Ascending aorta (tissue), 2 donors: ENCODE results near the gene CDT1. TPM values are rescaled to one million over a fixed set of nuclear protein-coding genes. Genes with fewer than 3 reads are reported as not detected.

ENCODE experiments used
- DNase-seq, 2 donors: peaks; one replicate each; pipeline ENCODE4 v3.0.0-alpha.2; 2019; ENCODE audit warnings: low spot score in 2 of 2
- H3K27ac ChIP-seq, 2 donors: fragments of 200-600 bp; sonication (generic); one replicate each; pipeline ENCODE4 v1.5.1; 2016 to 2017; ENCODE audit warnings: mild to moderate bottlenecking in 1 of 2
- H3K27me3 ChIP-seq: fragments of 200-600 bp; sonication (generic); one replicate; pipeline ENCODE4 v1.5.1; 2017
- H3K36me3 ChIP-seq, 2 donors: fragments of 200-600 bp; sonication (generic); one replicate each; pipeline ENCODE4 v1.5.1; 2016
- H3K4me1 ChIP-seq, 2 donors: fragments of 200-600 bp; sonication (generic); one replicate each; pipeline ENCODE4 v1.5.1; 2016 to 2017; ENCODE audit warnings: mild to moderate bottlenecking in 1 of 2
- H3K4me3 ChIP-seq, 2 donors: fragments of 200-600 bp; sonication (generic); one replicate each; pipeline ENCODE4 v1.5.1; 2016 to 2017; ENCODE audit warnings: mild to moderate bottlenecking in 1 of 2
- H3K9me3 ChIP-seq, 2 donors: fragments of 200-600 bp; sonication (generic); one replicate each; pipeline ENCODE4 v1.5.1; 2016
- intact Hi-C: fragments of 100-400 bp; cut with DNase I; formaldehyde crosslinking; loops from one replicate; pipeline ENCODE4 v1.15.1; 2023
- total RNA-seq: library from RNA; depleted of rRNA; stranded (reverse); fragments of >200 nt; gene quantifications from one replicate; pipeline ENCODE4 v1.1.0, GENCODE V29; 2016
- TF ChIP-seq, protein P1 (sequence below), 3 experiments: fragments of 200-600 bp in 2 of 3; fragments of 450-650 bp in 1 of 3; sonication (generic) in 2 of 3; IDR thresholded peaks; one replicate each; pipeline ENCODE4 v1.5.1; 2016 to 2019; ENCODE audit warnings: antibody characterized with exemption in 3 of 3, mild to moderate bottlenecking in 1 of 3, moderate library complexity in 1 of 3

Gene CDT1
- total RNA-seq, 1 donor from 2014 or later = not detected

- no peak for DNase-seq
- TF ChIP-seq, protein P1, sequence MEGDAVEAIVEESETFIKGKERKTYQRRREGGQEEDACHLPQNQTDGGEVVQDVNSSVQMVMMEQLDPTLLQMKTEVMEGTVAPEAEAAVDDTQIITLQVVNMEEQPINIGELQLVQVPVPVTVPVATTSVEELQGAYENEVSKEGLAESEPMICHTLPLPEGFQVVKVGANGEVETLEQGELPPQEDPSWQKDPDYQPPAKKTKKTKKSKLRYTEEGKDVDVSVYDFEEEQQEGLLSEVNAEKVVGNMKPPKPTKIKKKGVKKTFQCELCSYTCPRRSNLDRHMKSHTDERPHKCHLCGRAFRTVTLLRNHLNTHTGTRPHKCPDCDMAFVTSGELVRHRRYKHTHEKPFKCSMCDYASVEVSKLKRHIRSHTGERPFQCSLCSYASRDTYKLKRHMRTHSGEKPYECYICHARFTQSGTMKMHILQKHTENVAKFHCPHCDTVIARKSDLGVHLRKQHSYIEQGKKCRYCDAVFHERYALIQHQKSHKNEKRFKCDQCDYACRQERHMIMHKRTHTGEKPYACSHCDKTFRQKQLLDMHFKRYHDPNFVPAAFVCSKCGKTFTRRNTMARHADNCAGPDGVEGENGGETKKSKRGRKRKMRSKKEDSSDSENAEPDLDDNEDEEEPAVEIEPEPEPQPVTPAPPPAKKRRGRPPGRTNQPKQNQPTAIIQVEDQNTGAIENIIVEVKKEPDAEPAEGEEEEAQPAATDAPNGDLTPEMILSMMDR (IDR thresholded peaks at IDR 0.05) = no peak
- peaks cover 0 to 3% of the 10 kb centered on the region in 2 donors for H3K4me1 ChIP-seq
- intact Hi-C loops = no loop called here
- H3K9me3 ChIP-seq = no peaks in the 10 kb centered on the region
- no peaks in the 10 kb centered on the region for H3K27me3 ChIP-seq
- no peak overlapping the region for H3K4me3 ChIP-seq
- no peaks in the 10 kb centered on the region for H3K36me3 ChIP-seq
- no peak overlapping the region for H3K27ac ChIP-seq
These were observed 4.7 kb upstream of the CDT1 start for GRCh38 chr16:88798772-88799455.

DNA sequence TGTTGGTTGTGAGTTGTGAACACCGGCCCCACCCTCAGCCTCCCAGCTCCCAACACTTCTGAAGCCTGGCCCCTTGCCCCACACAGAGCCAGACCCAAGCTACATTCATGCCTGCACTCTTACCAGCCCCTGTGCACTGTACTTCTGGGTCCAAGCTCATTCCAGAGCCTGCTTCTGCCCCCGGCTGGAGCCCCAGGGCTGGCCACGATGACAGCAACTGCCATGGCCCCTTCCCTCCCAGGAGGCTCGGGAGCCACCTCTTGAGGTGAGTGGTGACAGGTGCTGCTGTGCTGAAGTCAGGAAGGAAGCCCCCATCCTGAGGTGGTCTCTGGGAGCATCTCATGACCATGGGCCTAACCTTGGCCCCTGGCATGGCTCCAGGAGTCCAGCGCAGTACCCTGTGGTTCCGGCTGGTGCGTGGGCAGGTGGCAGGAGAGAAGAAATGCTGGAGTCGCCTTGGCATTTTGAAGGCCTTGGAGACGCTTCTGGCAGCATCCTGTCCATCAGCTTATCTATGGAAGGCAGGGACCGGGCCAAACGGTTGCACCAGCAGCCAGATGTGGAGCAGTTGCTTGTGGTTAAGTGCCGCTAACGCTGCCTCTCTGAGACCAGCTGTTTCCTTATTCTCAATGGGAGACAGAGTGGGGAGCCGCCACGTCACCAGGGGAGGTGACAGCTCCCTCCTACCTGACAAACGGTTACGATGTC, 3.9 kb upstream of the CDT1 start:
- DNase-seq = no peak
- Histone ChIP-seq H3K9me3 (no peaks in the 10 kb centered on the region), H3K27ac (no peak overlapping the region), H3K27me3 (no peaks in the 10 kb centered on the region), H3K4me3 (no peak overlapping the region), H3K36me3 (no peaks in the 10 kb centered on the region), H3K4me1 (peaks cover 0 to 11% of the 10 kb centered on the region in 2 donors)
- TF ChIP-seq, protein P1 (IDR thresholded peaks at IDR 0.05) = no peak
- intact Hi-C loops = no loop called here

- Histone ChIP-seq H3K4me1 (peaks cover 0 to 11% of the 10 kb centered on the region in 2 donors), H3K4me3 (no peak overlapping the region), H3K27ac (no peak overlapping the region), H3K9me3 (no peaks in the 10 kb centered on the region), H3K27me3 (no peaks in the 10 kb centered on the region), H3K36me3 (no peaks in the 10 kb centered on the region)
- no peak for DNase-seq
- TF ChIP-seq, protein P1 (IDR thresholded peaks at IDR 0.05) = no peak
- intact Hi-C loops = no loop called here
These were observed 3.4 kb upstream of the CDT1 start for GRCh38 chr16:88800277-88800592.

- Histone ChIP-seq H3K27ac (no peak overlapping the region), H3K27me3 (no peaks in the 10 kb centered on the region), H3K36me3 (peaks cover 8 to 14% of the 10 kb centered on the region in 2 donors), H3K4me3 (peak overlapping the region; percentile 50 to 63), H3K9me3 (no peaks in the 10 kb centered on the region), H3K4me1 (peaks cover 0 to 11% of the 10 kb centered on the region in 2 donors)
- TF ChIP-seq, protein P1 (IDR thresholded peaks at IDR 0.05) = no peak
- no peak for DNase-seq
- intact Hi-C loops = no loop called here
These were observed 573 bp downstream of the CDT1 start for GRCh38 chr16:88804173-88804551.

DNA sequence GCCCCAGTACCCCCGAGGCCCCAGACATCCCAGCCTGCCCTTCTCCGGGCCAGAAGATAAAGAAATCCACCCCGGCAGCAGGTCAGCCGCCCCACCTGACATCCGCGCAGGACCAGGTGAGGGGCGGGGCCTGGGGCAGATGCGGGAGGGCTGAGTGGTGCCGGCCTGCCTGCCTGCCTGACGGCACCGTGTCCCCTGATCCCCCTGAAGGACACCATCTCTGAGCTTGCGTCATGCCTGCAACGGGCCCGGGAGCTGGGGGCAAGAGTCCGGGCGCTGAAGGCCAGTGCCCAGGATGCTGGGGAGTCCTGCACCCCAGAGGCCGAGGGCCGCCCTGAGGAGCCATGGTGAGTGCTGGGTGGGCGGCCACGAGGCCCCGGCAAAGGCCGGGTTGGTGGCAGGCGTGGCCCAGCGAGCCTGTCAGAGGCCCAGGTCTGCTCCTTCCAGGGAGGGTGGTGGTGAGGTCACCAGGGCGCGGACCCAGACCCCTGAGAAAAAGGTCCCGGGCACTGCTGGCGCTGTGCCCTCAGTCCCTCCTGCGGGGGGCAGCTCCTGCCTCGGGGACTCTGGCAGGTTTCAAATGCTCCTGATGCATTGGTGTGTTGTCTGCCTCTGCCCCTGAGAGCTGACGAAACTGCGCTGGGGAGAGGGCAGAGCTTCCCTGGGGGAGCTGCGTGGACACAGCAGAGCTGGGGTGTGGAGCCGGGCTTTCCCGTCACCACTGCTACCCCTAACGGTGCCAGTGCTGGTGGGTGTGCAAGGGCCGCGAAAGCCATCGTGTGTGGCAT, 1.2 kb downstream of the CDT1 start:
- intact Hi-C loops = no loop called here
- Histone ChIP-seq H3K27ac (no peak overlapping the region), H3K4me1 (peaks cover 0 to 14% of the 10 kb centered on the region in 2 donors), H3K9me3 (no peaks in the 10 kb centered on the region), H3K27me3 (no peaks in the 10 kb centered on the region), H3K4me3 (peak overlapping the region in 1 of 2 donors; percentile 63), H3K36me3 (peaks cover 12 to 20% of the 10 kb centered on the region in 2 donors)
- DNase-seq = no peak
- TF ChIP-seq, protein P1 (IDR thresholded peaks at IDR 0.05) = no peak
